B cell (primary cell): Measurements from ENCODE around the gene ERVFRD-1.

Source experiments
- CTCF ChIP-seq: fragments of 200-600 bp; IDR thresholded peaks from one replicate; pipeline ENCODE4 v1.8.0; 2022; ENCODE audit warnings: antibody characterized with exemption, mild to moderate bottlenecking
- EZH2 ChIP-seq: IDR thresholded peaks from 2 replicates; pipeline ENCODE4 v1.6.1; 2012; ENCODE audit warnings: borderline replicate concordance, low read depth, mild to moderate bottlenecking, moderate library complexity, low read length; ENCODE audit not compliant: insufficient read depth, poor library complexity, severe bottlenecking

DNA sequence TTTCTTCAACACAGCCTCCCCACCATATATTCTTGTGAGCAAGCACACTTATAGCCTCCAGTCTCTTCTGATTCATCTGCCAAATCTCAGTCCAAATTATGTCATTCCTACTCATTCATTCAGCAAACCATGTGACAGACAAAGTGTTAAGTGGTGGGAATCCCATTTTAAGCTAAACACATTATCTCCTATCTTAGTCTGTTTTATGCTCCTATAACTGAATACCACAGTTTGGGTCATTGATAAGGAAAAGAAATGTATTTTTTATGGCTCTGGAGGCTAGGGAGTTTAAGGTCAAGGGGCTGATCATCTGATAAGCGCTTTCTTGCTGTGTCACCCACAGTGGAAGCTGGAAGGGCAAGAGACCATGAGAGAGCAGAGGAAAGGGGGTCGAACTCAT, 41.8 kb downstream of the ERVFRD-1 start:
- TF ChIP-seq EZH2 (no peak), CTCF (no peak)
